Heart left ventricle (tissue), 13 donors: ENCODE results near the gene PIGT.

Experiments
- POLR2A ChIP-seq, 2 donors: fragments of 450-650 bp; IDR thresholded peaks; one replicate each; pipeline ENCODE4 v1.6.1; 2017; ENCODE audit warnings: antibody characterized with exemption in 2 of 2, mild to moderate bottlenecking in 2 of 2, moderate library complexity in 2 of 2
- TF ChIP-seq, protein P1 (sequence below), 12 donors: fragments of 200-600 bp; sonication (generic) in 4 of 12; IDR thresholded peaks; one replicate each; pipeline versions ENCODE4 v1.5.0 to v1.8.0; 2018 to 2022; ENCODE audit warnings: antibody characterized with exemption in 12 of 12, mild to moderate bottlenecking in 5 of 12
- donor health status: ischemic (EF 13 %, LVEDD 7.1; RV severe dilation, severe dysfunction).
- donor health status: DM: no; HTN: yes; CAD: no.
- donor health status: DM: no; HTN: no; CAD: no.
- donor health status: ischemic (EF 25% LVEDD 6.9; RV normal size, moderate dysfunction).
- donor health status: ischemic (EF 25% LVEDD 5.7; RV mildly dilated, moderate dysfunction).
- donor health status: ischemic (EF 35%, LVEDD 5.7; RV mildly dilated, moderate dysfunction).
- donor health status: nonischemic (EF 11% LVEDD 7.7; RV severe dilation, severe dysfunction).
- donor health status: DM: yes; HTN: yes; CAD: no.
- donor health status: PGD.
- donor health status: ischemic (EF 29% LVEDD 5.4; RV normal size, mild dysfunction).
- donor health status: nonischemic (EF 23%, LVEDD 6.1; RV moderate dilation, normal function).

DNA sequence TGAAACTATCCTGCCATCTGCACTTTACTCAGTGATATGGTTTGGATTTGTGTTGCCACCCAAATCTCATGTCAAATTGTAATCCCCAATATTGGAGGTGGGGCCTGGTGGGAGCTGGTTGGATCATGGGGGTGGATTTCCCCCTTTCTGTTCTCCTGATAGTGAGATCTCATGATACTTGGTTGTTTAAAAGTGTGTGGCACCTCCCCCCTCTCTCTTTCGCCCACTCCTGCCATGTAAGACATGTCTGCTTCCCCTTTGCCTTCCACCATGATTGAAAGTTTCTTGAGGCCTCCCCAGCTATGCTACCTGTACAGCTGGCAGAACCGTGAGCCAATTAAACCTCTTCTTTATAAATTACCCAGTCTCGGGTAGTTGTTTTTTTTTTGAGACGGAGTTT, 18.0 kb downstream of the PIGT start:
- TF ChIP-seq, protein P1, sequence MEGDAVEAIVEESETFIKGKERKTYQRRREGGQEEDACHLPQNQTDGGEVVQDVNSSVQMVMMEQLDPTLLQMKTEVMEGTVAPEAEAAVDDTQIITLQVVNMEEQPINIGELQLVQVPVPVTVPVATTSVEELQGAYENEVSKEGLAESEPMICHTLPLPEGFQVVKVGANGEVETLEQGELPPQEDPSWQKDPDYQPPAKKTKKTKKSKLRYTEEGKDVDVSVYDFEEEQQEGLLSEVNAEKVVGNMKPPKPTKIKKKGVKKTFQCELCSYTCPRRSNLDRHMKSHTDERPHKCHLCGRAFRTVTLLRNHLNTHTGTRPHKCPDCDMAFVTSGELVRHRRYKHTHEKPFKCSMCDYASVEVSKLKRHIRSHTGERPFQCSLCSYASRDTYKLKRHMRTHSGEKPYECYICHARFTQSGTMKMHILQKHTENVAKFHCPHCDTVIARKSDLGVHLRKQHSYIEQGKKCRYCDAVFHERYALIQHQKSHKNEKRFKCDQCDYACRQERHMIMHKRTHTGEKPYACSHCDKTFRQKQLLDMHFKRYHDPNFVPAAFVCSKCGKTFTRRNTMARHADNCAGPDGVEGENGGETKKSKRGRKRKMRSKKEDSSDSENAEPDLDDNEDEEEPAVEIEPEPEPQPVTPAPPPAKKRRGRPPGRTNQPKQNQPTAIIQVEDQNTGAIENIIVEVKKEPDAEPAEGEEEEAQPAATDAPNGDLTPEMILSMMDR (IDR thresholded peaks at IDR 0.05): no peak
- no peak for TF ChIP-seq POLR2A (IDR thresholded peaks at IDR 0.05)
